Measurements from ENCODE around the gene DUSP19.

DUSP19 gene

GRCh38 chr2:183068561-183068960, 10.0 kb upstream of the DUSP19 start:
- no peak for DNase-seq

GRCh38 chr2:183069174-183069573, 9.4 kb upstream of the DUSP19 start:
- DNase-seq = no peak

- DNase-seq = no peak
Measured at GRCh38 chr2:183070942-183071844, 7.4 kb upstream of the DUSP19 start.

GRCh38 chr2:183072177-183072576, 6.4 kb upstream of the DUSP19 start:
- no peak for DNase-seq

- no peak for DNase-seq
Measured at GRCh38 chr2:183078163-183078463, 434 bp upstream of the DUSP19 start.

- DNase-seq = no peak
Measured at GRCh38 chr2:183079139-183079775, 710 bp downstream of the DUSP19 start.

GRCh38 chr2:183081911-183082310, 3.4 kb downstream of the DUSP19 start:
- no peak for DNase-seq

- DNase-seq = no peak
Measured at GRCh38 chr2:183088061-183088460, 9.5 kb downstream of the DUSP19 start.

GRCh38 chr2:183089192-183089851, 10.8 kb downstream of the DUSP19 start:
- DNase-seq = no peak

- no peak for DNase-seq
Measured at GRCh38 chr2:183091318-183091953, 12.9 kb downstream of the DUSP19 start.

GRCh38 chr2:183091954-183092345, 13.4 kb downstream of the DUSP19 start:
- DNase-seq = no peak

GRCh38 chr2:183093857-183094657, 15.5 kb downstream of the DUSP19 start:
- DNase-seq = no peak

GRCh38 chr2:183105402-183106134, 27.0 kb downstream of the DUSP19 start:
- DNase-seq = no peak

GRCh38 chr2:183112577-183112976, 34.0 kb downstream of the DUSP19 start:
- no peak for DNase-seq

GRCh38 chr2:183113630-183114029, 35.1 kb downstream of the DUSP19 start:
- DNase-seq = no peak

GRCh38 chr2:183117226-183117625, 38.7 kb downstream of the DUSP19 start:
- DNase-seq = no peak

GRCh38 chr2:183123117-183123958, 44.8 kb downstream of the DUSP19 start:
- no peak for DNase-seq

GRCh38 chr2:183123959-183124221, 45.3 kb downstream of the DUSP19 start:
- DNase-seq = no peak

- DNase-seq = peak; percentile 77
Measured at GRCh38 chr2:183124222-183124956, 45.8 kb downstream of the DUSP19 start, which contains the start of gene NUP35. NUP35 (plus strand) TSS chr2:183124443; CDS start chr2:183124458, 15 bp downstream.

GRCh38 chr2:183124957-183125255, 46.4 kb downstream of the DUSP19 start:
- DNase-seq = no peak
